Kidney (tissue), 14 donors: ENCODE results near the gene PCDH8. TPM values are rescaled to one million over a fixed set of nuclear protein-coding genes. Genes with fewer than 3 reads are reported as not detected.

Experiments
- DNase-seq, 5 donors: peaks; one replicate each; pipeline ENCODE4 v3.0.0-alpha.2; 2013 to 2020
- FAIRE-seq: peaks from 2 replicates; lab custom pipeline; 2012; peaks lifted over from hg19 to GRCh38; lab: Jason Lieb, UNC
- H3K27ac ChIP-seq, 2 donors: one replicate each; pipeline ENCODE4 v1.7.0; 2013; ENCODE audit warnings: low read depth in 2 of 2, low read length in 2 of 2, inconsistent platforms in 1 of 2
- H3K27me3 ChIP-seq: one replicate; pipeline ENCODE4 v1.7.1; 2013; ENCODE audit warnings: low read length, inconsistent platforms; ENCODE audit not compliant: control insufficient read depth, insufficient read depth
- H3K36me3 ChIP-seq, 3 donors: one replicate each; pipeline versions ENCODE4 v1.7.0 to v1.7.1; 2013; ENCODE audit warnings: low read length in 3 of 3, control low read depth in 1 of 3, inconsistent platforms in 1 of 3; ENCODE audit not compliant: insufficient read depth in 3 of 3, control insufficient read depth in 2 of 3
- H3K4me1 ChIP-seq, 3 donors: one replicate each; pipeline versions ENCODE4 v1.7.0 to v1.7.1; 2013; ENCODE audit warnings: low read length in 3 of 3, inconsistent platforms in 1 of 3, low read depth in 1 of 3; ENCODE audit not compliant: control insufficient read depth in 2 of 3, insufficient read depth in 2 of 3
- H3K4me3 ChIP-seq, 3 donors: one replicate each; pipeline versions ENCODE4 v1.7.0 to v1.8.1; 2013; ENCODE audit warnings: low read length in 3 of 3, control low read depth in 1 of 3, inconsistent platforms in 1 of 3
- H3K9ac ChIP-seq, 3 donors: one replicate each; pipeline versions ENCODE4 v1.7.0 to v1.7.1; 2013; ENCODE audit warnings: low read length in 3 of 3, control low read depth in 1 of 3, inconsistent platforms in 1 of 3
- H3K9me3 ChIP-seq, 3 donors: one replicate each; pipeline versions ENCODE4 v1.7.0 to v1.7.1; 2013; ENCODE audit warnings: low read length in 3 of 3, control low read depth in 1 of 3, inconsistent platforms in 1 of 3; ENCODE audit not compliant: control insufficient read depth in 2 of 3, insufficient read depth in 1 of 3
- intact Hi-C: fragments of 100-400 bp; cut with DNase I; formaldehyde crosslinking; loops from one replicate; pipeline ENCODE4 v1.11.1; 2022
- polyA plus RNA-seq: library from polyadenylated mRNA; stranded (reverse); fragments of 350-450 nt; fragmentation: Illumina TruSeq; extraction: RNeasy Lipid Tissue Mini Kit (QIAGEN cat#74804); gene quantifications from one replicate; pipeline ENCODE4 v1.2.3, GENCODE V29; 2014; ENCODE audit warnings: low read depth, low replicate concordance; ENCODE audit not compliant: insufficient read depth
- total RNA-seq: library from RNA; stranded (reverse); fragmentation: NEBNext Ultra II Directional; extraction: Animal tissue kit (Norgen Biotek cat#: 25700); gene quantifications from one replicate; pipeline ENCODE4 v1.2.1, GENCODE V29; 2021
- TF ChIP-seq, protein P1 (sequence below): IDR thresholded peaks from 3 replicates; pipeline ENCODE4 v1.5.1; 2012; ENCODE audit warnings: mild to moderate bottlenecking, moderate library complexity, borderline replicate concordance; ENCODE audit not compliant: insufficient read depth; ENCODE audit errors: extremely low read depth
- donor health status: control.
- donor health status: control.
- donor health status: control.
- donor health status: control.
- donor health status: control.
- donor health status: DM: yes; HTN: yes; CAD: no.
- donor health status: Normal renal cell carcinoma (clear cell type).

Gene PCDH8
- total and polyA plus RNA-seq, 2 donors from 2014 or later = not detected

DNA sequence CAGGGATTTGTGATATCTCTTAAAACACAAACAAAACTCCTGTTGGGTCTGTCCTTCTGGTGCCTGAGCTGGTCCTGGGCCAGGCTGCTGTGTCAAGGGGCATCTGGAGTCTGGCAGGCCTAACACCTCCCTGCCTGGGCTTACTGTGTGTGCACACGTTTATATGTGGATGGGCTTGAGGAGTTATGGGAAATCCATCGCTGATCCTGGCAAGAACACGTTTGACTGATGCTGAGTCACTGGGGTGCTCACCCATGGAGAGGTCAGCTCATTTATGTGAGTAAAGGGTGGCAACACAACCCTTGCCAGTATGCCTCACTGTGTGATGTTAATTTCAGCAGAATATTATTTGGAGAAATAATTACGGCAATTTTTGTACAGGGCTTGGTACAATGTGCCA lies 44.5 kb upstream of the PCDH8 start:
- Histone ChIP-seq H3K27me3 (no peaks in the 10 kb centered on the region), H3K4me1 (no peaks in the 10 kb centered on the region), H3K4me3 (no peak overlapping the region), H3K27ac (no peak overlapping the region), H3K36me3 (no peaks in the 10 kb centered on the region), H3K9ac (no peak overlapping the region), H3K9me3 (no peaks in the 10 kb centered on the region)
- intact Hi-C loops = no loop called here
- DNase-seq = peak in 2 of 5 donors; percentile 22 to 73
- TF ChIP-seq, protein P1, sequence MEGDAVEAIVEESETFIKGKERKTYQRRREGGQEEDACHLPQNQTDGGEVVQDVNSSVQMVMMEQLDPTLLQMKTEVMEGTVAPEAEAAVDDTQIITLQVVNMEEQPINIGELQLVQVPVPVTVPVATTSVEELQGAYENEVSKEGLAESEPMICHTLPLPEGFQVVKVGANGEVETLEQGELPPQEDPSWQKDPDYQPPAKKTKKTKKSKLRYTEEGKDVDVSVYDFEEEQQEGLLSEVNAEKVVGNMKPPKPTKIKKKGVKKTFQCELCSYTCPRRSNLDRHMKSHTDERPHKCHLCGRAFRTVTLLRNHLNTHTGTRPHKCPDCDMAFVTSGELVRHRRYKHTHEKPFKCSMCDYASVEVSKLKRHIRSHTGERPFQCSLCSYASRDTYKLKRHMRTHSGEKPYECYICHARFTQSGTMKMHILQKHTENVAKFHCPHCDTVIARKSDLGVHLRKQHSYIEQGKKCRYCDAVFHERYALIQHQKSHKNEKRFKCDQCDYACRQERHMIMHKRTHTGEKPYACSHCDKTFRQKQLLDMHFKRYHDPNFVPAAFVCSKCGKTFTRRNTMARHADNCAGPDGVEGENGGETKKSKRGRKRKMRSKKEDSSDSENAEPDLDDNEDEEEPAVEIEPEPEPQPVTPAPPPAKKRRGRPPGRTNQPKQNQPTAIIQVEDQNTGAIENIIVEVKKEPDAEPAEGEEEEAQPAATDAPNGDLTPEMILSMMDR = no peak
- no peak for FAIRE-seq

DNA sequence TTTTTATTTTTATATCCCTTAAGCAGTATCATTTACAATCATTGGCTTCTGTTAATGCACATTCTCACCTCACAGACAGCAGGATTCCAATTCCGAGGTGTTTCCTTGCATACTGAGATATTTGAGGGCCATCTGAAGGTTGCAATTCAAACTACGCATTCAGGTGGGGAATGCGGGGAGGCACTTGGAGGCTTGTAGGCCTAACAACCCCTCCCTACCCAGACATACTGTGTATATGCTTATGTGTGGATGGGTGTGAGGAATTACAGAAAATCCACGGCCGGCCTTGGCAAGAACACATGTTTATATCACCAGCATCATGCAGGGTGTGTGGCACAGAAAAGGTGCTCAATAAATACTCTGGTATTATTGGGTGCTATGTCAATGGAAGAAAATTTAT lies 43.3 kb upstream of the PCDH8 start:
- Histone ChIP-seq H3K4me3 (no peak overlapping the region), H3K36me3 (no peaks in the 10 kb centered on the region), H3K27me3 (no peaks in the 10 kb centered on the region), H3K4me1 (no peaks in the 10 kb centered on the region), H3K27ac (no peak overlapping the region), H3K9me3 (no peaks in the 10 kb centered on the region), H3K9ac (no peak overlapping the region)
- DNase-seq (no peak), FAIRE-seq (no peak)
- TF ChIP-seq, protein P1 = no peak
- intact Hi-C loops = no loop called here

DNA sequence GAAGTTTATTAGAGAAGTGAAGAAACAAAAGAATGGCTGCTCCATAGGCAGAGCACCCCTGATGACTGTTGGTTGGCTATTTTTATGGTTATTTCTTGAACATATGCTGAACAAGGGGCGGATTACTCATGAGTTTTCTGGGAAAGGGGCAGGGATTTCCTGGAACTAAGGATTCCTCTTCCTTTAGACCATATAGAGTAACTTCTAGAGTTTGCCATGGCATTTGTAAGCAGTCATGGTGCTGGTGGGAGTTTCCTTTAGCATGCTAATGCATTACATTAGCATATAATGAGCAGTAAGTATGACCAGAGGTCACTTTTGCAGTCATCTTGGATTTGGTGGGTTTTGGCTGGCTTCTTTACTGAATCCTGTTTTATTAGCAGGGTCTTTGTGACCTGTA lies 38.7 kb upstream of the PCDH8 start:
- FAIRE-seq (no peak), DNase-seq (no peak)
- no peak overlapping the region for H3K4me3 ChIP-seq
- H3K4me1 ChIP-seq = no peaks in the 10 kb centered on the region
- TF ChIP-seq, protein P1 = no peak
- H3K9ac ChIP-seq = no peak overlapping the region
- H3K9me3 ChIP-seq = no peaks in the 10 kb centered on the region
- no peak overlapping the region for H3K27ac ChIP-seq
- no peaks in the 10 kb centered on the region for H3K27me3 ChIP-seq
- intact Hi-C loops = no loop called here
- H3K36me3 ChIP-seq = no peaks in the 10 kb centered on the region

DNA sequence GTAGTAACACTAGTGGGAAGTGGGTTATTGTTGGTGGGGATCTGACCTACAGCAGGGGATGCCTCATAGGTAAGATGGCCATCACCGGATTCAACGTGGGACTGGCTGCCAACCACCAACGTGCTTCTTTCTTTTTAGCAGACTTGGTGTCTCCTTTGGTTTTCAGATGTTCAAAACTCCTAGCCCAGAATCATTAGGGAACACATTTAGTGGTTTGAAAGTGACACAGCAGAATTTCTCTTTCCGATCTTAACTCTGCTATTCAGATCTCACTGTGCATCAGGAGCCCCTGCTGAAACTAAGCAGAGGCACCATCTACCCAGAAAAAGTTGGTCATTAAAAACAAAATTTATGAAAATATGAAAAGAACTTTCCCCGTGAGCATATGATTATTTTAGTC lies 36.7 kb upstream of the PCDH8 start:
- intact Hi-C loops = no loop called here
- FAIRE-seq (no peak), DNase-seq (no peak)
- H3K27me3 ChIP-seq = no peaks in the 10 kb centered on the region
- H3K9ac ChIP-seq = no peak overlapping the region
- no peak overlapping the region for H3K4me3 ChIP-seq
- H3K9me3 ChIP-seq = no peaks in the 10 kb centered on the region
- TF ChIP-seq, protein P1 = no peak
- no peak overlapping the region for H3K27ac ChIP-seq
- no peaks in the 10 kb centered on the region for H3K36me3 ChIP-seq
- no peaks in the 10 kb centered on the region for H3K4me1 ChIP-seq
